Midbrain (tissue), 1 donor: Measurements from ENCODE around the gene UBE2R2.
"Not testable (repeated sequence)": the region's sequence is repeated elsewhere in the genome, so short reads cannot be mapped to it uniquely, and the experiment has no call there.

Experiments used
- DNase-seq: peaks from one replicate; lab custom pipeline; 2025; lab: John Stamatoyannopoulos, UW

Gene UBE2R2

DNA sequence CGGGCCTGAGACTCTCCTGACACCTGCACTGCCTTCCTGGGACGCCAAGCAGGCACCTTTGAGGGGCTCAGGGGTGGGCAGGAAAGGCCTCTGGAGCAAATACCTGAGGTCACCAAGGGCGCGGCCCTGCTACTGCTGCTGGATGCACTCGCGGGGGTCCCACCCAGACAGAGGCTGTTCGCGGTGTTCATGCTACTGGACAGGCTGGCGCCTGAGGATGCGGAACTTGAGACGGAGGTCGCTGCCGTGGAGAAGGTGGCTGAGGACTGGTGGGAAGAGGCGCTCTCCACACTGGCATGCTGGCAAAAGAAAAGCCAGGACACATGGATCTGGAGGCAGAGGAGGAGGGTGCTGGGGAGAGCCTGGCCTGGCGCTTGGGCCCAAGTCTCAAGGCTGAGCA lies 110.7 kb downstream of the UBE2R2 start:
- DNase-seq, result no peak

GRCh38 chr9:33931326-33931725 lies 114.4 kb downstream of the UBE2R2 start:
- no peak for DNase-seq

- DNase-seq, result no peak
These were observed 115.3 kb downstream of the UBE2R2 start for GRCh38 chr9:33932078-33932807.

DNA sequence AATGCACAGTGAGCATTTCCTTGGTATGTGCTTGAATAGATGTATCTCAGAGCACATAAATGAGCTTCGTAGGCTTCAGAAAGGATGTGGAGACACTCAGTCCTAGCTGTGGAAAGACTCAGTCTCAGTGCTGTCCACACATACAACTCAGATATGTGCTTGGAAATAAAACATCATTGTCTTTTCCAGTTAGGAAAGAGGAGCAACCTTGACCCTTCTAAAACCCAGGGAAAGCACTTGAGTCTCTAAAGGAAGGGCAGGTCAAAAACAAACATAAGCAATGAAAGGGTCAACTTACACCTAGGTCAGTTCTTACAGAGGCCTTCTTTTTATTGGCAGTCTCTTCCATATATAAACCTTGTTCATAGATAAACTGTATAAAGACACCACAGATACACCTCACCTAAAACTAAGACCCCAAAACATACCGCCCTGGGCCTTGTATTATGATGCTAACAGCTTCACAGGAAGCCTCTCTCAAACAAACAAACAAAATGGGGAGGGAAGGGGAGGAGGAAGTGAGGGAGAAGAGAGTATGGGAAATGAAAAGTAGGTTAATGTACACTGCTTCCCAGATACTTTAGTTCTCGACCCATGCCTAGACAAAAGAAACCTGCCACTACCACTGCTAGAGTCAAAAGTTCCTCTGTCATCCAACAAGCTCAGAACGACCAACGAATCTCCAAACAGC lies 117.4 kb downstream of the UBE2R2 start:
- no peak for DNase-seq

GRCh38 chr9:33939924-33940874 lies 123.2 kb downstream of the UBE2R2 start:
- no peak for DNase-seq

DNA sequence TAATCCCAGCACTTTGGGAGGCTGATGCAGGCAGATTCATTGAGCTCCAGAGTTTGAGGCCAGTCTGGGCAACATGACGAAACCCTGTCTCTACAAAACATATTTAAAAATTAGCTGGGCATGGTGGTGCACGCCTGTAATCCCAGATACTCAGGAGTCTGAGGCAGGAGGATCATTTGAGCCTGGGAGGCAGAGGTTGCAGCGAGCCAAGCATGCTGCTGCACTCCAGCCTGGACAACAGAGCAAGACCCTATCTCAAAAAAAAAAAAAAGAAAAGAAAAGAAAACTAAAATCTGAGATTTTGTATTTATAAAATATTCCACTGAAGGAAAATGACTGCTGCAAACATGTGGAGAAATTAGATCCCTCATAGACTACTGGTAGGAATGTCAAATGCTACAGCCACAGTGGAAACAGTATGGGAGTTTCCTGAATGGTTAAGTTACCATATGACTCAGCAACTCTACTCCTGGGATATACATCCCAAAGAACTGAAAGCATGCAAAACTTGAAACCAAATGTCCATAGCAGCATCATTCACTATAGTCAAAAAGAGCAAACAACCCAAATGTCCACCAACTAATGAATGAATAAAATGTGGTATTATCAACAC lies 125.6 kb downstream of the UBE2R2 start:
- DNase-seq, result no peak

- DNase-seq, result no peak
These were observed 126.4 kb downstream of the UBE2R2 start for GRCh38 chr9:33943389-33943788.

- no peak for DNase-seq
These were observed 130.0 kb downstream of the UBE2R2 start for GRCh38 chr9:33946779-33947535.

- no peak for DNase-seq
These were observed 133.4 kb downstream of the UBE2R2 start for GRCh38 chr9:33950371-33950770.

DNA sequence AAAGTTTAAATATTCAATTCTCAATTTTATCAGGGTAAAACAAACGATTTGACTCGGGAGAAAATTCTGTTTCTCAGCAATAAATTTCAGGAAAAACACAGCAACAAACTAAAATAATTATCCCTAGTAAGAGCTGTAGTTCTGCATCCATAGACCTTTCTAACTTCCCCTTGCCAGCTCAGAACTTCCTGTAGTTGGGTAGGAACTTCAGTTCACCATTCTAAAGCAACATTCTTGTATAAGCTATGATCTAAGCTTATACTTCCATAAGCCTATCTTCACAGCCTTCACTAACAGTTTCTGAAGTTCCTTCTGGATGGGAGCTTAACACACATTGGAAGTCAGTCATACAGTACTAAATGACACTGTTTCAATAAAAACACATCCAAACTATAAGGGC lies 135.1 kb downstream of the UBE2R2 start:
- DNase-seq, result no peak

GRCh38 chr9:33956544-33956943 lies 139.6 kb downstream of the UBE2R2 start:
- no peak for DNase-seq

DNA sequence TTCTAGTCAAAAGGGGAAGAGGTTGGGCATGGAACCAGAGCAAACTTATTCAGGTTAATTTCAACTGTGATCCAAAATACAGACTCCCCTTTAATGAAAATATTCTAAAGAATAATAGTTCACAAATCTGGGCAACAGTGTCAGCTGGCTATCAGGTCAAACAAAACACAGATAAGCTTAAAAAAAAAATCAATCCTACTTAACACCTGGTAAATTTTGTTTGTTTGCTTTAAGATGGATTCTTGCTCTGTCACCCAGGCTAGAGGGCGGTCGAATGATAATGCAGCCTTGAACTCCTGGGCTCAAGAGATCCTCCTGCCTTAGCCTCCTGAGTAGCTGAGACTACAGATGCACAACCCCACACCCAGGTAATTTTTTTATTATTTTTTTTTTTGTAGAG lies 142.8 kb downstream of the UBE2R2 start:
- DNase-seq, result no peak

- DNase-seq, result not testable (repeated sequence)
These were observed 145.5 kb downstream of the UBE2R2 start for GRCh38 chr9:33962468-33962867.

DNA sequence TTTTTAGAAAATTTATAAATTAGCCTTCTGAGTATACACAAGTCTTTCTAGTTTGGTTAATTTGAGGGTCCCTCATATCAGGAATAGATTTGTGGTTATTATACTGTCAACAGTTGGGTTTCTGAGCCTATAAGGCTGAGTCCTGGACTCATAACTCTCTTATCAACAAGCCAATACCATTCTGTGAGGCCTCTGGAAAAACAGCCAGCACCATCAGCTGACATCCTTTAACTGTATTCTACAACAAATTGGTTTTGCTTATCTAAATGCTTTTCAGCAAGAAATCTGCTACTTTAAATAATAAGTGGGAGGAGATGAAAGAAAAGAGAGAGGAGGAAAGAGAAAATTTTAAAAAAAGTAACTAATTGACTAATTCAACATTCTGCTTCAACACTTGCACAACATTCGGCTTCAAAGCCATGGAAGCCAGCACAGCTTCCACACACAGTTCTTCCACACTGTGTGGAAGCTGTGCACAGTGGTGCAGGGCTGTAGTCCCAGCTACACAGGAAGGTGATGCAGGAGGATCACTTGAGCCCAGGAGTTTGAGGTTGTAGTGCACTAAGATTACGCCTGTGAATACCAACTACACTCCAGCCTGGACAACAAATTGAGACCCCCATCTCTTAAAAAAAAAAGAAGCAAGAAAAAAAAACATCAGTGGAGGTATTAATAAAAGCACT lies 147.3 kb downstream of the UBE2R2 start:
- no peak for DNase-seq
